Colonic mucosa (tissue), 4 donors: ENCODE measurements around the gene SMR3B. TPM values are rescaled to one million over a fixed set of nuclear protein-coding genes. Genes with fewer than 3 reads are reported as not detected.

Experiments used
- DNase-seq: peaks from one replicate; pipeline ENCODE4 v3.0.0-alpha.2; 2020
- H3K27ac ChIP-seq: fragments of 200-600 bp; one replicate; pipeline ENCODE4 v1.8.0; 2021
- H3K27me3 ChIP-seq: fragments of 200-600 bp; one replicate; pipeline ENCODE4 v1.8.0; 2021
- H3K36me3 ChIP-seq: fragments of 200-600 bp; one replicate; pipeline ENCODE4 v1.8.0; 2021
- H3K4me1 ChIP-seq: fragments of 200-600 bp; one replicate; pipeline ENCODE4 v1.8.0; 2021; ENCODE audit warnings: mild to moderate bottlenecking
- H3K4me3 ChIP-seq: fragments of 200-600 bp; one replicate; pipeline ENCODE4 v1.8.0; 2021
- H3K9ac ChIP-seq, 2 donors: one replicate each; pipeline ENCODE4 v1.7.0; 2013; ENCODE audit warnings: control low read depth in 2 of 2, low read depth in 2 of 2, low read length in 2 of 2
- H3K9me3 ChIP-seq: fragments of 200-600 bp; one replicate; pipeline ENCODE4 v1.8.0; 2021
- intact Hi-C: fragments of 100-400 bp; cut with DNase I; formaldehyde crosslinking; loops from one replicate; pipeline ENCODE4 v1.14.1; 2022
- total RNA-seq, 2 donors: library from RNA; stranded (reverse); fragmentation: NEBNext Ultra II Directional in 1 of 2; extraction: Animal tissue kit (Norgen Biotek cat#: 25700) in 1 of 2; gene quantifications; one replicate each; pipeline ENCODE4 v1.2.1, GENCODE V29; 2021
- TF ChIP-seq, protein P1 (sequence below): fragments of 200-600 bp; IDR thresholded peaks from one replicate; pipeline ENCODE4 v1.8.0; 2022; ENCODE audit warnings: antibody characterized with exemption, mild to moderate bottlenecking
- donor health status: healthy.
- donor health status: DM: no; HTN: no; CAD: no.
- donor health status: DM: no; HTN: no; CAD: no.

SMR3B gene
- total RNA-seq, 2 donors from 2014 or later: not detected

DNA sequence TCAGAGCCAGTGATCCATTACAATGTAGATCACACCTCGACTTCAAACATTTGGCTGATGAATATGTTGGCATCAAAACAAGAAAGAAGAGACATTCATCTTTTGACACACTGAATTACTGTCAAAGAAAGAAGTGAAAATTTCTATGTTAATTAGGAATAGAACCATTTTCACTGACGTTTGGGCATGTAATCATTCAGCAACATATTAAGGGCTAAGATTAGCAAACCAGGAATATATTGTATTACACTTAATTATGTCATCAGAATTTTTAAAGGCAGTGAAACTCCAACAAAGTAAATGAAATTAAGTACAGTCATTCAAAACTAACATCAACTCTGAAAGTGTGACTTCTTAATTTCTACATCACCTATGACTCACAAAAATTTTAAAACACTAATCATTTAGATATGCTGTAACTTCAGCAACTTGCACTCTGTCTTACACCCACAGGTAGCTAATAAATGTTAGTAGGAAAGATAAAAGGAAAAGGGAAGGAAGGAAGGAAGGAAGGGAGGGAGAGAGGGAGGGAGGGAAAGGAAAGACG, 23.7 kb upstream of the SMR3B start:
- no peak overlapping the region for H3K9ac ChIP-seq
- TF ChIP-seq, protein P1, sequence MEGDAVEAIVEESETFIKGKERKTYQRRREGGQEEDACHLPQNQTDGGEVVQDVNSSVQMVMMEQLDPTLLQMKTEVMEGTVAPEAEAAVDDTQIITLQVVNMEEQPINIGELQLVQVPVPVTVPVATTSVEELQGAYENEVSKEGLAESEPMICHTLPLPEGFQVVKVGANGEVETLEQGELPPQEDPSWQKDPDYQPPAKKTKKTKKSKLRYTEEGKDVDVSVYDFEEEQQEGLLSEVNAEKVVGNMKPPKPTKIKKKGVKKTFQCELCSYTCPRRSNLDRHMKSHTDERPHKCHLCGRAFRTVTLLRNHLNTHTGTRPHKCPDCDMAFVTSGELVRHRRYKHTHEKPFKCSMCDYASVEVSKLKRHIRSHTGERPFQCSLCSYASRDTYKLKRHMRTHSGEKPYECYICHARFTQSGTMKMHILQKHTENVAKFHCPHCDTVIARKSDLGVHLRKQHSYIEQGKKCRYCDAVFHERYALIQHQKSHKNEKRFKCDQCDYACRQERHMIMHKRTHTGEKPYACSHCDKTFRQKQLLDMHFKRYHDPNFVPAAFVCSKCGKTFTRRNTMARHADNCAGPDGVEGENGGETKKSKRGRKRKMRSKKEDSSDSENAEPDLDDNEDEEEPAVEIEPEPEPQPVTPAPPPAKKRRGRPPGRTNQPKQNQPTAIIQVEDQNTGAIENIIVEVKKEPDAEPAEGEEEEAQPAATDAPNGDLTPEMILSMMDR: no peak
- DNase-seq: no peak
- H3K9me3 ChIP-seq: no peaks in the 10 kb centered on the region
- intact Hi-C loops: no loop called here
- H3K36me3 ChIP-seq: no peaks in the 10 kb centered on the region
- H3K4me1 ChIP-seq: no peaks in the 10 kb centered on the region
- no peak overlapping the region for H3K27ac ChIP-seq
- no peak overlapping the region for H3K4me3 ChIP-seq
- no peaks in the 10 kb centered on the region for H3K27me3 ChIP-seq

DNA sequence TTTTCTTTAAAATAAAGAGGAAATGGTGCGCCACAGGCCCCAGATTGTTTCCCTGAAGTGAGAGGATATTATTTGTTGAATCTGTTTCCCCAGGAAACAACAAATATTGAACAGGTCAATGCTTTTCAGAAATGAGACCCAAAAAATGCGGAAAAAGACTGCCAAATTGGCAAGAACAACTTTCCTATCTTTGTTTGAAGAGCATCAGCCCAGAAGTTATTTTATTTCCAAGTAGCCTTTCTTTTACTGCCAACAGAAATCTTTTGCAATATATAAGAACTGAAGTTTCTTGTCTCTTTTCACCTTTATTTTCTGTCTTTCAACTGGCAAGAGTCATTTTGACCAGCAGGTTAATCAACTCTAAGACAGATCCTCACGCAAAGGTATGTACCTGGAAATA, 22.5 kb upstream of the SMR3B start, which contains the start of gene SMR3A:
Gene SMR3A (plus strand): TSS at position 301 of the 400 bp plus-strand sequence. CDS start 1,356 bp downstream, outside the sequence.
- no peak for DNase-seq
- no peaks in the 10 kb centered on the region for H3K9me3 ChIP-seq
- H3K9ac ChIP-seq: no peak within 1 kb of the TSS
- no peak within 1 kb of the TSS for H3K4me3 ChIP-seq
- H3K27me3 ChIP-seq: no peaks in the 10 kb centered on the region
- no peak within 1 kb of the TSS for H3K27ac ChIP-seq
- TF ChIP-seq, protein P1: no peak
- H3K4me1 ChIP-seq: no peaks in the 10 kb centered on the region
- no peaks in the 10 kb centered on the region for H3K36me3 ChIP-seq
- intact Hi-C loops: no loop called here

DNA sequence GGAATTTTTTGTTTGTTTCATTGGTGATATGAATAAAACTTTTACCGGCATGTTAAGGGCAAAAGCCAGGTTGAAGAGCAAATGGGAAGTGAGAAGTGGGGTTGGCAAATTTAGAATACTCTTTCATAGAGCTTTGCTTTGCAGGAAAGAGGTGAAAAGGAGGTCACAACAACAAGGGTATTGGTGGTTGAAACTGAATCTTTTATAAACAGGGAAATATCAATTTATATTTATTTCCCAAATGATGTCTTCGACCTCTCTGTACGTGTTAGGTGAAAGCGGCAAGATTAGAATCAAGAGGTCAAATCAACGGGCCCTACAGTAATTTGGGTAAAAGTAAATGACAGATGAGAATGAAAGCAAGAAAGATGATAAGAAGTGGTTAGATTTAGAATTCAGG, 18.9 kb upstream of the SMR3B start:
- H3K9me3 ChIP-seq: no peaks in the 10 kb centered on the region
- DNase-seq: no peak
- H3K27ac ChIP-seq: no peak overlapping the region
- no peaks in the 10 kb centered on the region for H3K4me1 ChIP-seq
- no peaks in the 10 kb centered on the region for H3K27me3 ChIP-seq
- TF ChIP-seq, protein P1: no peak
- H3K9ac ChIP-seq: no peak overlapping the region
- no peak overlapping the region for H3K4me3 ChIP-seq
- no peaks in the 10 kb centered on the region for H3K36me3 ChIP-seq
- intact Hi-C loops: no loop called here

DNA sequence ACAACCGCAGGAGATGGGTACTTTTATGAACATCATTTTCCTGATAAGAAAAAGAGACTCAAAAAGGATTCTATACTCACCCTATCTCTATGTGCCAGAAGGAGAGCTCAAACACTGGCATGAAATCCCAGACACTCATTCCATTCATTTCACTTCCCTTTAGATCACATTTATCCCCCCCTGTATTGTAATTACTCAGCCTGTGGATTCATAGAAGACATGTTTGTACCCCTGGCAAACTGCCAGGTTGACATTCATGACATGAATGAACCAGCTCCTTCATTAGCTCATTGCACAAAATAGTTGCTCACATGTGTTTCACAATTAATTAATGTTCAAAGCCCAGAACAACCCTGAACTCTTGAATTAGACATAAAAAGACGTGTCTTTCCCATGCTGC, 17.5 kb upstream of the SMR3B start:
- H3K4me3 ChIP-seq: no peak overlapping the region
- H3K27ac ChIP-seq: no peak overlapping the region
- H3K4me1 ChIP-seq: no peaks in the 10 kb centered on the region
- H3K9me3 ChIP-seq: no peaks in the 10 kb centered on the region
- no peak overlapping the region for H3K9ac ChIP-seq
- intact Hi-C loops: no loop called here
- TF ChIP-seq, protein P1: no peak
- DNase-seq: no peak
- H3K27me3 ChIP-seq: no peaks in the 10 kb centered on the region
- H3K36me3 ChIP-seq: no peaks in the 10 kb centered on the region

DNA sequence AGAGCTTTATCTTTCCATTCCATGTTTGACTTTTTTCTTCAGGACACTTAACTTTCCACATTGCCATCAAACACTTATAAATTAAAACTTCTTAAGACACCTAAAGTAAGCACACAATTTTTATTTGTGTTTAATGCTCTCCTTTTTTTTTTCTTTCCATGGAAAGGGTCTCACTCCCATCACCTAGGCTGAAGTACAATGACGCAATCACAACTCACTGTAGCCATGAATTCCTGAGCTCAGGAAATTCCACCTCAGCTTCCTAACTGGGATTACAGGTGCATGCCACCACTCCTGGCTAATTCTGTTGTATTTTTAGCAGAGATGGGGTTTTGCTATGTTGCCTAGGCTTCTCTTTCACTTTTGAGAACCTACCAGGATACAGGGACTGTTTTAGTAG, 15.1 kb upstream of the SMR3B start:
- intact Hi-C loops: no loop called here
- no peaks in the 10 kb centered on the region for H3K27me3 ChIP-seq

More for the DNA sequence above, 15.1 kb upstream of the SMR3B start:
- H3K9ac ChIP-seq: no peak overlapping the region
- TF ChIP-seq, protein P1: no peak
- H3K27ac ChIP-seq: no peak overlapping the region
- H3K4me3 ChIP-seq: no peak overlapping the region
- no peaks in the 10 kb centered on the region for H3K36me3 ChIP-seq
- H3K4me1 ChIP-seq: no peaks in the 10 kb centered on the region
- no peaks in the 10 kb centered on the region for H3K9me3 ChIP-seq
- no peak for DNase-seq
